Keratinocyte (primary cell): ENCODE results near the gene TROAP.
"Not testable (repeated sequence)": the region's sequence is repeated elsewhere in the genome, so short reads cannot be mapped to it uniquely, and the experiment has no call there.

ENCODE experiments used
- EZH2 ChIP-seq: IDR thresholded peaks from one replicate; pipeline ENCODE4 v1.6.1; 2012; ENCODE audit warnings: inconsistent platforms, mild to moderate bottlenecking, low read length, moderate library complexity
- TF ChIP-seq, protein P1 (sequence below), 3 experiments: IDR thresholded peaks in 1 of 3; conservative IDR thresholded peaks in 1 of 3; optimal IDR thresholded peaks in 1 of 3; 2 replicates in 2 of 3; 3 replicates in 1 of 3; pipeline versions ENCODE3 to v1.5.1; 2011; ENCODE audit warnings: low read length in 3 of 3, mild to moderate bottlenecking in 3 of 3, moderate library complexity in 2 of 3, control low read depth in 1 of 3, inconsistent platforms in 1 of 3; ENCODE audit not compliant: insufficient read depth in 2 of 3; ENCODE audit errors: extremely low read depth in 1 of 3

DNA sequence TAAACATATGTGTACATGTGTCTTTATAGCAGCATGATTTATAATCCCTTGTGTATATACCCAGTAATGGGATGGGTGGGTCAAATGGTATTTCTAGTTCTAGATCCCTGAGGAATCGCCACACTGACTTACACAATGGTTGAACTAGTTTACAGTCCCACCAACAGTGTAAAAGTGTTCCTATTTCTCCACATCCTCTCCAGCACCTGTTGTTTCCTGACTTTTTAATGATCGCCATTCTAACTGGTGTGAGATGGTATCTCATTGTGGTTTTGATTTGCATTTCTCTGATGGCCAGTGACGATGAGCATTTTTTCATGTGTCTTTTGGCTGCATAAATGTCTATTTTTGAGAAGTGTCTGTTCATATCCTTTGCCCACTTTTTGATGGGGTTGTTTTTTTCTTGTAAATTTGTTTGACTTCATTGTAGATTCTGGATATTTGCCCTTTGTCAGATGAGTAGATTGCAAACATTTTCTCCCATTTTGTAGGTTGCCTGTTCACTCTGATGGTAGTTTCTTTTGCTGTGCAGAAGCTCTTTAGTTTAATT lies 12.5 kb upstream of the TROAP start:
- TF ChIP-seq EZH2: not testable (repeated sequence)
- TF ChIP-seq, protein P1, sequence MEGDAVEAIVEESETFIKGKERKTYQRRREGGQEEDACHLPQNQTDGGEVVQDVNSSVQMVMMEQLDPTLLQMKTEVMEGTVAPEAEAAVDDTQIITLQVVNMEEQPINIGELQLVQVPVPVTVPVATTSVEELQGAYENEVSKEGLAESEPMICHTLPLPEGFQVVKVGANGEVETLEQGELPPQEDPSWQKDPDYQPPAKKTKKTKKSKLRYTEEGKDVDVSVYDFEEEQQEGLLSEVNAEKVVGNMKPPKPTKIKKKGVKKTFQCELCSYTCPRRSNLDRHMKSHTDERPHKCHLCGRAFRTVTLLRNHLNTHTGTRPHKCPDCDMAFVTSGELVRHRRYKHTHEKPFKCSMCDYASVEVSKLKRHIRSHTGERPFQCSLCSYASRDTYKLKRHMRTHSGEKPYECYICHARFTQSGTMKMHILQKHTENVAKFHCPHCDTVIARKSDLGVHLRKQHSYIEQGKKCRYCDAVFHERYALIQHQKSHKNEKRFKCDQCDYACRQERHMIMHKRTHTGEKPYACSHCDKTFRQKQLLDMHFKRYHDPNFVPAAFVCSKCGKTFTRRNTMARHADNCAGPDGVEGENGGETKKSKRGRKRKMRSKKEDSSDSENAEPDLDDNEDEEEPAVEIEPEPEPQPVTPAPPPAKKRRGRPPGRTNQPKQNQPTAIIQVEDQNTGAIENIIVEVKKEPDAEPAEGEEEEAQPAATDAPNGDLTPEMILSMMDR (optimal IDR thresholded peaks at IDR 0.05 in 1 of 3, IDR thresholded peaks at IDR 0.05 in 1 of 3, conservative IDR thresholded peaks at IDR 0.05 in 1 of 3; ENCODE audit: extremely low read depth in 1 of 3, insufficient read depth in 2 of 3, low read length in 3 of 3): not testable (repeated sequence)
